GM19468 (cell line): ENCODE results near the gene HCFC1R1.
"Not testable (repeated sequence)": the region's sequence is repeated elsewhere in the genome, so short reads cannot be mapped to it uniquely, and the experiment has no call there.

ENCODE experiments used
- ATAC-seq: cut with Tn5 transposase; IDR thresholded peaks from one replicate; pipeline ENCODE4 v1.9.1; 2021; ENCODE audit warnings: mild to moderate bottlenecking, moderate library complexity, moderate number of reproducible peaks; ENCODE audit not compliant: unreplicated experiment; ENCODE audit errors: extremely low read depth

HCFC1R1 gene

GRCh38 chr16:3057181-3058138 lies 33.7 kb upstream of the HCFC1R1 start:
- ATAC-seq: no peak

GRCh38 chr16:3056336-3057180 lies 32.8 kb upstream of the HCFC1R1 start:
- ATAC-seq: no peak

DNA sequence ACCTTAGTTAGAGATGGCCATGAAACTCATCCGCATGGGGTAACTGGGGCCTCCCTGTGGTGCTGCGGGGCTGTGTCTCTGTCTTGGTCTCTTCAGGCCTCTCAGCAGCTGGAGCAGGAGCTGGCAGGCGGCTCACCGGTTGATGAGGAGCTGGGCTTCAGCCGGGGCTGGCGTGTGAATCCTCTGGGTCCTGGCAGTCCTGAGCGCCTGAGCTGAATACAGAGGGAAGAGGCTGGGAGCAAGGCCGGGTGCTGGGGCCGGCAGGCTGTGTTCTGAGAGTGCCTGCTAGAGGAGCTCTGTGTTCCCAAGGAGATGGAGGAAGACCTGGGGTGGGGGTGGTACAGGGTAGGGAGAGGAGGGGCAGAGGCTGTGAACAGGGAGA lies 32.0 kb upstream of the HCFC1R1 start:
- ATAC-seq: not testable (repeated sequence)

DNA sequence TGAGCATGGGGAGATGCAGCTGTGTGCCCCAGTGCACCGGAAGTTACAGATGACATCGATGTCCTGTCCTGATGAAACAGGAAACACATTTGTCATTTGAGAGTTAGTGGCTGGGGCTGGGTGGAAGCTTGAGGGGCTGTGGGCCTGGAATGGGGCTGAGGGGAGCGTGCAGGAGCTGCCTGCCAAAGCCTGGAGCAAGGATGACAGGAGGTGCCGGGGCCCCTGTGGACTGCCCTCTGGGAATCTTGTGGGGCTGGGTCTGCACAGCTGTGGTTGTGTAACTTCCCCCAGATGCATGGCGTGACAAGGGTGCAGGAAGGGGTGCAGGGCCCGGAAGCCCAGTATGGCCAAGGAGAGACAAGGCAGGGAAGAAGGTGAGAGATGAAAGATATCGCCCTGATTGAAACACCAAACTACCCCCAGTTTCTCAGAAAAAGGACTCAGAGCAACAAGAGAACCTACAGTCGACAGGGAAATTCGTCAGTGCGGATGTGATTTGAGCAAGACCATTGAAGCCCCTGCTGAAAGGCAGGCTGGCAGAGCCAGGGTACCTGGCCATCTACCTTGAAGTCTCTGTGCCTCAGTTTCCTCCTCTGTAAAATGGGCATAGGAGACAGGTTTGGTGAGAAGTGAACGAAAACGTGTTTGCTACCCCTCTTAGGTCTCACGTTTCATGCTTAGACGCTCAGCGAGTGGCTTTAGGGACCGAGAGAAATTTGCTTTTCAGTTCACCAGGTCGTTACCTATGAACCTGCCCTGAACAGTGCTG lies 31.4 kb upstream of the HCFC1R1 start:
- no peak for ATAC-seq

DNA sequence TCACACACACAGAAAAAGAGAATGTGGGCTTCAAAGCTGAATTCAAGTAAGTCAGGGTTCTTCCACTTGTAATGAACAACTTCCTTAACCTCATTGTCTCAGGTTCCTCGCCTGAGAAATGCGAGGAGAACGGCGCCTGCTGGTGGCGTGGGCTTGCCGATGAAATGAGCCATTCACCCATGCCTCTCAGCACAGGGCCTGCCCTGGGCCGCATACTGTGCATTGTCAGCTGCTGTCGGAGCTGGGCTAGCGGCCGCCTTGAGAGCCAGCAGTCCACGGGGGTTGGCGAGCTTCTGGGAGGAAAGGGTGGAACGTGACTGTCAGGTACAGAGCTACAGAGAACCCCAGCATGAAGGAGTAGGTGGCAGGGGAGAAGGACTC lies 29.6 kb upstream of the HCFC1R1 start:
- ATAC-seq: not testable (repeated sequence)

DNA sequence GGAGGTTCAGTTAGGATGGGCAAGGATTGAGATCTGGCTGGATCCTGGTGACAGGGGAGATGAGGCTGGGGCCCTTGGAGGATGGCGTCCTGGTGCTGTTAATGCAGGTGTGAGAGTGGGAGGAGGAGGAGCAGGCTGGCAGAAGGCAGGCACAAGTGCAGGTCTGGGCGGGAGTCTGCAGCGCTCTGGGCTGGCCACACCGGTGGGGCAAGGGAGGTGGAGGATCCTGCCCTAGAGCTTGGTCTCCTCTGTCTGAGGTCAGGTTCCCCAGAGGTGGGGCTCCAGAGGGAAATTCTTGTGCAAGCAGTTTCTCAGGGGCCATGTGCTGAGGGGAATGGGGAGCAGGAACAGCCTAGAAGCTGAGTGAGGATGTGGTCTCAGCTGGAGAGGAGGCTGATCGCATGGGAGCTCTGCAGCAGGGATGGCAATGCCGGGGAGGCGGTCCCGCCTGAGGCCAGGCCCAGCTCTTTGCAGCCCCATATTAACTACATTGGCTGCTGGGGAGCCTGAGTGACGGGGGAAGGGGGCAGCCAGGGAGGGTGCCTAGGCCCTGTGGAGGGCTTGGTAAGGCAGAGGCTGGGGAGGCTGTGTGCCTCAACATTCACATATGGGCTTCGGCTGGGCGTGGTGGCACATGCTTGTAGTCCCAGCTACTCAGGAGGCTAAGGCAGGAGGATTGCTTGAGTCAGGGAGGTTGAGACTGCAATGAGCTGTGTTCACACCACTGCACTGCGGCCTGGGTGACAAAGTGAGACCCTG lies 29.0 kb upstream of the HCFC1R1 start:
- not testable (repeated sequence) for ATAC-seq

GRCh38 chr16:3051494-3051893 lies 27.8 kb upstream of the HCFC1R1 start:
- no peak for ATAC-seq

- ATAC-seq: no peak
Observed at GRCh38 chr16:3051009-3051408, 27.3 kb upstream of the HCFC1R1 start.

DNA sequence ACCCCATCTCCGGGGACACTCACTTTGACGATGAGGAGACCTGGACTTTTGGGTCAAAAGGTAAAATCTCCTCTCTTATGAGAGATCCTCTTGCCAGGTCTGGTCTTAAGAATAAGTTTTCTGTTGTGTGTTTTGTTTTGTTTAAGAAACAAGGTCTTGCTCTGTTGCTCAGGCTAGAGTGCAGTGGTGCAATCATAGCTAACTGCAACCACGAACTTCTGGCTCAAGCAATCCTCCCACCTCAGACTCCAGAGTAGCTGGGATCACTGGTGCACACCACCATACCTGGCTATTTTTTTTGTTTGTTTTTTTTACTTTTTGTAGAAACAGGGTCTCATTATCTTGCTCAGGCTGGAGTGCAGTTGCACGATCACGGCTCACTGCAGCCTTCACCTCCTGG lies 26.7 kb upstream of the HCFC1R1 start:
- ATAC-seq: no peak

- ATAC-seq: no peak
Observed at GRCh38 chr16:3049921-3050481, 26.3 kb upstream of the HCFC1R1 start.

DNA sequence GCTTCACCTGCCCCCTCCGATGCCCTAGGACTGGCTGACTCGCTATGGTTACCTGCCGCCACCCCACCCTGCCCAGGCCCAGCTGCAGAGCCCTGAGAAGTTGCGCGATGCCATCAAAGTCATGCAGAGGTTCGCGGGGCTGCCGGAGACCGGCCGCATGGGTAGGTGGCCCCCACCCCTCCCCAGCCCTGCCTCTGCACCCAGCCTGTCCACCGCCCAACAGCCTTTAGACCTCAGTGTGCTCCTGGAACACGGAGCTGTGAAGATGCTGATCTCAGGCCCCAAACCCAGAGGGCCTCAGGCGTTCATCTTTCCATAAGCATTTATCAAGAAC lies 23.6 kb upstream of the HCFC1R1 start:
- no peak for ATAC-seq

GRCh38 chr16:3046641-3047386 lies 23.1 kb upstream of the HCFC1R1 start:
- no peak for ATAC-seq

DNA sequence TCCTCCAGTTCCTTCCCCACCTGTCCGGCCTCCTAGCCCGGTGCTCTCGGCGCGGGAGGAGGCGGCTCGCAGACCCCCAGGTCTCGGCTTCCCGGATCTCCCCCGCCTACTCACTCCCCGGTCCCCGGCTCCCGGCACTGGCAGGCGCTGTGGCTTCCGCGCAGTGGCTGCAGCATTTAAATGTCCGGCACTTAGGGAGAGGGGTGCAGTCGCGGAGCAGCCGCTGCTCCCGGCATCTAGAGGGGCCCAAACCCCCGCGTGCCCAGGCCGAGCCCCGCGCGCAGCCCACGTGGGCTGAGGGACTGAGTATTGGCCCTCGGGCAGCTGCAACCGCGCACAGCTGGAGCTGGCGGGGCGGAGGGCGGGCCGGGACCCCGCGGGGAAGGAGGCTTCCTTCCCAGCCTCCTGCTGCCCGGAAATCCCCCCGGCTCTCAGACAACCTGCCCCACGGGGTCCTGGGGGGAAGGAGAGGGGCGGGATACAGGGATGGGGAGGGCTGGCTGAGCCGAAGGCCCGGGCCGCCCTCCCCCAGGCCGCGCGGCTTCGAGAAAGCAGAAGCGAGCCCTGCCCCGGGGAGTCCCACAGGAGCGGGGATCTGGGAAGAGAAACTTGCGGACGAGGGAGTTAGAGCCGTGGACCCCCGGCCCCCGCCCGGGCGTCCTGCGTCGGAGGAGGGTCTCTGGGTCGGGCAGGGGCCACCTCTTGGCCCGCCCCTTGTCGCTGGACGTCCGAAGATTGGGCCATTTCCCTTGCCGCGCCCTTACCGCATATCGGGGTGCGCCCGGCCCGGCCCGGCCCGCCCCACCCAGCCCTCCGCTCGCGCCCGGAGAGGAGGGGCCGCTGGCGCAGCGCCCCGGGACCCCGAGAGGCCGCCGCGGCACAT lies 22.3 kb upstream of the HCFC1R1 start, which contains the start of gene MMP25:
MMP25 (plus strand) TSS at position 804 of the 883 bp plus-strand sequence. CDS start 357 bp downstream, outside the sequence.
- no peak for ATAC-seq

DNA sequence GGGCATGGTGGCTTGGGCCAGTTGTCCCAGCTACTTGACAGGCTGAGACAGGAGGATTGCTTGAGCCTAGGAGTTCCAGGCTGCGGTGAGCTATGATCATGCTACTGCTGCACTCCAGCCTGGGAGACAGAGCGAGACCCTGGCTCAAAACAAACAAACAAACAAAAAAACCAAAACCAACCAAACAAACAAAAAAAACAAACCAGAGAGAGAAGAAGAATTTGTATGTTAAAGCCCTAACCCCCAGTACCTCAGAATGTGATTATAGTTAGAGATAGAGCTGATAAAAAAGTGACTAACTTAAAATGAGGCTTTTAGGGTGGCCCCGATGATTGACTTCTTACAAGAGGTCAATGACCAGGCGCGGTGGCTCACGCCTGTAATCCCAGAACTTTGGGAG lies 21.0 kb upstream of the HCFC1R1 start:
- no peak for ATAC-seq

GRCh38 chr16:3042376-3042775 lies 18.6 kb upstream of the HCFC1R1 start:
- ATAC-seq: no peak

- ATAC-seq: no peak
Observed at GRCh38 chr16:3038896-3039295, 15.2 kb upstream of the HCFC1R1 start.

DNA sequence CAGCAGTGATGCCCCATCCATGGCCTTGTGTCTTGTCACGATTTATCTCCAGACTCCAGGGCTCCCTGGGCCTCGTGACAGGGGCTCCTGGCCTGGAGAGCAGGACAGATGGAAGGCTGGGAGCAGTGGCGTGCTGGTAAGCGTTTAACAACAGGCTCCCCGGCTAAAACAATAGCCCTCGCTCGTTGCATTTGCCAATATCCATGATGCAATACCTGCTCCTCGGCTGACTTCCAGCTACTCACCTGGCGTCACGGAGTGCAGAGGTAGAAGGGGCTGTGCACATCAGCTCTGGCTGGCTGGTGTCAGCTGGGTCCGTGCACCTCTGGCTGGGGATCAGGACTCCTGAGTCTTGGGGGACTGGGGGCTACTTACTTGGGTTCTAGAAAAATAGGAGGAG lies 14.5 kb upstream of the HCFC1R1 start:
- no peak for ATAC-seq
